Ovary (tissue), 3 donors: ENCODE data around the gene ADRA2C.

Experiments
- CTCF ChIP-seq, 3 donors: fragments of 450-650 bp in 2 of 3; fragments of 200-600 bp in 1 of 3; IDR thresholded peaks; one replicate each; pipeline versions ENCODE4 v1.5.1 to v1.8.0; 2016 to 2022; ENCODE audit warnings: antibody characterized with exemption in 3 of 3, mild to moderate bottlenecking in 1 of 3
- EP300 ChIP-seq: sonication (generic); formaldehyde crosslinking; IDR thresholded peaks from one replicate; pipeline ENCODE4 v1.6.1; 2017; ENCODE audit warnings: antibody characterized with exemption
- POLR2A ChIP-seq: fragments of 450-650 bp; IDR thresholded peaks from one replicate; pipeline ENCODE4 v1.6.1; 2017; ENCODE audit warnings: antibody characterized with exemption, mild to moderate bottlenecking, moderate library complexity
- donor health status: DM: no; HTN: no; CAD: no.

GRCh38 chr4:3797831-3798790, 31.9 kb downstream of the ADRA2C start:
- TF ChIP-seq CTCF (IDR thresholded peaks at IDR 0.05) (no peak), POLR2A (no peak), EP300 (no peak)
